Psoas muscle (tissue), 8 donors: ENCODE measurements around the gene NRF1. TPM values are rescaled to one million over a fixed set of nuclear protein-coding genes. Genes with fewer than 3 reads are reported as not detected.
"Not testable (repeated sequence)": the region's sequence is repeated elsewhere in the genome, so short reads cannot be mapped to it uniquely, and the experiment has no call there.

Experiments
- ATAC-seq, 4 donors: fragments of 200-7000 bp; cut with Tn5 transposase; one replicate each; pipeline ENCODE4 v1.9.1; 2020; ENCODE audit warnings: moderate library complexity in 3 of 4, mild to moderate bottlenecking in 2 of 4
- DNase-seq, 2 donors: peaks; one replicate each; pipeline ENCODE4 v3.0.0-alpha.2; 2020
- H3K27ac ChIP-seq: fragments of 200-600 bp; one replicate; pipeline ENCODE4 v1.8.0; 2022
- H3K27me3 ChIP-seq, 3 donors: fragments of 200-600 bp in 1 of 3; one replicate each; pipeline versions ENCODE4 v1.6.1 to v1.8.0; 2013 to 2022; ENCODE audit warnings: low read length in 2 of 3, mild to moderate bottlenecking in 2 of 3, moderate library complexity in 1 of 3; ENCODE audit not compliant: insufficient read depth in 3 of 3
- H3K36me3 ChIP-seq, 2 donors: fragments of 200-600 bp in 1 of 2; one replicate each; pipeline versions ENCODE4 v1.6.1 to v1.8.0; 2013 to 2022; ENCODE audit warnings: low read depth in 1 of 2, mild to moderate bottlenecking in 1 of 2, moderate library complexity in 1 of 2; ENCODE audit not compliant: insufficient read depth in 1 of 2
- H3K4me1 ChIP-seq: fragments of 200-600 bp; one replicate; pipeline ENCODE4 v1.8.0; 2022
- H3K4me3 ChIP-seq: fragments of 200-600 bp; one replicate; pipeline ENCODE4 v1.8.0; 2022; ENCODE audit warnings: mild to moderate bottlenecking
- H3K9me3 ChIP-seq: fragments of 200-600 bp; one replicate; pipeline ENCODE4 v1.8.0; 2022
- WGBS, 3 donors: extraction: QIAGEN DNeasy Blood & Tissue Kit; methylation state at CpG; one replicate each; pipeline versions ENCODE4 v1.1.6 to v1.1.7; 2013; 5-methylcytosine and 5-hydroxymethylcytosine counted together
- intact Hi-C, 2 donors: fragments of 100-400 bp; cut with DNase I; formaldehyde crosslinking; loops; one replicate each; pipeline versions ENCODE4 v1.11.0 to v1.14.2; 2022
- polyA plus RNA-seq, 3 donors: library from polyadenylated mRNA; stranded (reverse); fragments of 200-250 nt; gene quantifications; one replicate each; pipeline ENCODE4 v1.2.3, GENCODE V29; 2013
- total RNA-seq, 4 donors: library from RNA; stranded (reverse); fragmentation: NEBNext Ultra II Directional in 2 of 4; extraction: Animal tissue kit (Norgen Biotek cat#: 25700) in 2 of 4; gene quantifications; one replicate each; pipeline versions ENCODE4 v1.2.1 to v1.2.4, GENCODE V29; 2021 to 2023
- TF ChIP-seq, protein P1 (sequence below): fragments of 200-600 bp; IDR thresholded peaks from one replicate; pipeline ENCODE4 v1.8.0; 2022; ENCODE audit warnings: antibody characterized with exemption
- donor health status: healthy with polysubstance abuse.
- donor health status: DM: no; HTN: no; CAD: no; lungs with moderate emphysema.
- donor health status: Bipolar disorder and iron deficiency.
- donor health status: healthy.
- donor health status: DM: yes; HTN: yes; CAD: no.
- donor health status: DM: no; HTN: no; CAD: no.
- donor health status: DM: no; HTN: no; CAD: no.
- donor health status: DM: yes; HTN: yes; CAD: no.

The NRF1 gene
- total and polyA plus RNA-seq, 7 donors, result 4.4 to 13.7 (median 10.0) TPM

DNA sequence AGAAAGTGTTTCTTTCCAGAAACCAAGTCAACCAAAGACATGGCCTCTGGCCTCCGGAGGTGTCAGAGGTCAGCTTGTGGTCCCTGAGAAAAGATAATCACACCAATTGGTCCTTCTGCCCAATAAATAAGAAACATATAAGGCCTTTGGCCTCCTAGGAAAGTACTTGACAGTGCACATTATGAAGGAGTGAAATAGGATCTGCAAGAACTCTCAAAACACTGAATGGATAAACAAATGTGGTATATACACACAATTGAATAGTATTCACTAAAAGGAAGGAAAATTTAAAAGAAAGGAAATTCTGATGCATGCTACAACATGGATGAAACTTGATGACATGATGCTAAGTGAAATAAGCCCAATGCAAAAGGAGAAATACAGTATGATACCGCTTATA, 35.4 kb upstream of the NRF1 start:
- intact Hi-C loops, result no loop called here
- 94 to 96% (median 96%) methylated on average over 2 of the region's 2 CpGs for WGBS, 3 donors
- Histone ChIP-seq H3K27ac (no peak overlapping the region), H3K4me1 (no peaks in the 10 kb centered on the region), H3K4me3 (no peak overlapping the region), H3K27me3 (no peaks in the 10 kb centered on the region), H3K9me3 (no peaks in the 10 kb centered on the region), H3K36me3 (no peaks in the 10 kb centered on the region)
- no peak for ATAC-seq
- TF ChIP-seq, protein P1, sequence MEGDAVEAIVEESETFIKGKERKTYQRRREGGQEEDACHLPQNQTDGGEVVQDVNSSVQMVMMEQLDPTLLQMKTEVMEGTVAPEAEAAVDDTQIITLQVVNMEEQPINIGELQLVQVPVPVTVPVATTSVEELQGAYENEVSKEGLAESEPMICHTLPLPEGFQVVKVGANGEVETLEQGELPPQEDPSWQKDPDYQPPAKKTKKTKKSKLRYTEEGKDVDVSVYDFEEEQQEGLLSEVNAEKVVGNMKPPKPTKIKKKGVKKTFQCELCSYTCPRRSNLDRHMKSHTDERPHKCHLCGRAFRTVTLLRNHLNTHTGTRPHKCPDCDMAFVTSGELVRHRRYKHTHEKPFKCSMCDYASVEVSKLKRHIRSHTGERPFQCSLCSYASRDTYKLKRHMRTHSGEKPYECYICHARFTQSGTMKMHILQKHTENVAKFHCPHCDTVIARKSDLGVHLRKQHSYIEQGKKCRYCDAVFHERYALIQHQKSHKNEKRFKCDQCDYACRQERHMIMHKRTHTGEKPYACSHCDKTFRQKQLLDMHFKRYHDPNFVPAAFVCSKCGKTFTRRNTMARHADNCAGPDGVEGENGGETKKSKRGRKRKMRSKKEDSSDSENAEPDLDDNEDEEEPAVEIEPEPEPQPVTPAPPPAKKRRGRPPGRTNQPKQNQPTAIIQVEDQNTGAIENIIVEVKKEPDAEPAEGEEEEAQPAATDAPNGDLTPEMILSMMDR, result no peak
- DNase-seq, result no peak

DNA sequence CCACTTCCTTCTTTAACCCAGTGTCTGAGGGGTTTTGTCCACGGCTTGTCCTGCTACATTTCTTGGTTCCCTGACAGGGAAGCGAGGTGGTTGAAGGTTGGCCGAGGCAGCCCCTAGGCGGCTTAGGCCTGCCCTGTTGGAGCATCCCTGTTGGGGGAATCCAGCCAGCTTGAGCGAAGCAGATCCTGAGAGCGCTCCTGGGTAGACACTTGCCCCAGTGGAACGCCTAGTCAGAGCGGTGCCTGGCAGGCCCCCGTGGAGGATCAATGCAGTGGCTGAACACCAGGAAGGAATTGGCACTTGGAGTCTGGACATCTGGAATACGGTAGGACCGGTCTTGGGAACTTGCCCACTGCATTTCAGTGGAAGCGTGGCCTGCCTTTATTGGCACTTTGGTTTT, 32.7 kb upstream of the NRF1 start:
- 65 to 75% (median 67%) methylated on average over 12 of the region's 12 CpGs for WGBS, 3 donors
- Histone ChIP-seq H3K36me3 (no peaks in the 10 kb centered on the region), H3K9me3 (no peaks in the 10 kb centered on the region), H3K27me3 (no peaks in the 10 kb centered on the region), H3K4me1 (no peaks in the 10 kb centered on the region), H3K4me3 (no peak overlapping the region), H3K27ac (no peak overlapping the region)
- TF ChIP-seq, protein P1, result no peak
- ATAC-seq (no peak), DNase-seq (no peak)
- intact Hi-C loops, result no loop called here

DNA sequence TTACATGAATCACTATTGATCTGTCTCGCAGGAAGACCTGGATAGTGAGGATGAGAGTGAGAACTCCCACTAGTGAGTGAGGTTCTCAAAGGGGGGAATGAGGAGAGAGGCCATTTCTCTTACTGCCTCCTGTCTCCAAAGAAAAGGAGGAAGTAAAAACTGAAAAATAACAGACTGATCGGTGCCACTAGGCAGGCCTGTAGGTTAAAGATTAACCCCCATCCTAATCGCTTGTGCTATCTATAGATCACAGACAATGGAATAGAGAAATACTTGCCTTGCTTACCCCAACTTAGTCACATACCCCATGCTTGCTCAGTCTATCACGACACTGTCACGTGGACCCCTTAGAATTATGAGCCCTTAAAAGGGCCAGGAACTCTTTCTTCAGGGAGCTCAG, 25.3 kb upstream of the NRF1 start:
- ATAC-seq, intact Hi-C loops, H3K9me3 ChIP-seq, H3K36me3 ChIP-seq, H3K27me3 ChIP-seq, H3K27ac ChIP-seq, H3K4me1 ChIP-seq, H3K4me3 ChIP-seq, DNase-seq: not testable (repeated sequence)
- 93 to 95% (median 94%) methylated on average over 5 of the region's 5 CpGs for WGBS, 3 donors

DNA sequence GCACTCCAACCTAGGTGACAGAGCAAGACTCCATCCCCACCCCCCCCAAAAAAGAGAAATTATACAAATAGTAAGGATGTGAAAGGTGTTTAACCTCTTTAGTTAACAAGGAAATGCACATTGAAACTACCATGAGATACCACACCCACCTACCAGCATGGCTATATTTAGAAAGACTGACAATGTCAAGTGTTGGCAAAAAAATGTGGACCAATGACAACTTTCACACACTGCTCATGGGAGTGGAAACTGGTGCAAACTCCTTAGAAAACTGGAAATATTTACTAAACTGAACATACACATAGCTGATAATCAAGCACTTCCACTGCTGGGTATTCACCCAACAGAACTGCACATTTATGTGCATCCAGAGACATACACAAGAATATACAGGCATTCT, 23.3 kb upstream of the NRF1 start:
- Histone ChIP-seq H3K9me3 (peaks cover 3% of the 10 kb centered on the region), H3K4me1 (no peaks in the 10 kb centered on the region), H3K27me3 (no peaks in the 10 kb centered on the region), H3K36me3 (no peaks in the 10 kb centered on the region), H3K27ac (no peak overlapping the region), H3K4me3 (no peak overlapping the region)
- no peak for DNase-seq
- no peak for ATAC-seq
- intact Hi-C loops, result no loop called here
- TF ChIP-seq, protein P1, result no peak

DNA sequence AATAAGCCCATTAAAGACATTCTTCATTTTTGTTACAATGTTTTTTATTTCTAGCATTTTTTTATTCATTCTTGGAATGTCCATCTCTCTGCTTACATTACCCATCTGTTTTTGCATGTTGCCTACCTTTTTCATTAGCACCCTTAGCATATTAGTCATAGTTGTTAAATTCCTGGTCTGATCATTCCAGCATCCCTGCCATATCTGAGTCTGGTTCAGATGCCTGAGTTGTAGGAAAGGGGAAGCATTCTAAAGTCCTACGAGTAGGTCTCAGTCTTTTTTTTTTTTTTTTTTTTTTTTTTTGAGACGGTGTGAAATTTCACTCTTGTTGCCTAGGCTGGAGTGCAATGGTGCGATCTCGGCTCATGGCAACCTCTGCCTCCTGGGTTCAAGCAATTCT, 19.7 kb upstream of the NRF1 start:
- intact Hi-C loops, result no loop called here
- H3K27ac ChIP-seq, result no peak overlapping the region
- no peaks in the 10 kb centered on the region for H3K9me3 ChIP-seq
- no peaks in the 10 kb centered on the region for H3K4me1 ChIP-seq
- H3K4me3 ChIP-seq, result no peak overlapping the region
- no peaks in the 10 kb centered on the region for H3K36me3 ChIP-seq
- DNase-seq (no peak), ATAC-seq (no peak)
- H3K27me3 ChIP-seq, result no peaks in the 10 kb centered on the region
- 72 to 73% (median 72%) methylated on average over 4 of the region's 4 CpGs for WGBS, 3 donors
- TF ChIP-seq, protein P1, result no peak

GRCh38 chr7:129596386-129596785, 15.1 kb upstream of the NRF1 start:
- DNase-seq, H3K27ac ChIP-seq, H3K36me3 ChIP-seq, H3K4me3 ChIP-seq, intact Hi-C loops, H3K27me3 ChIP-seq, ATAC-seq, H3K4me1 ChIP-seq, H3K9me3 ChIP-seq: not testable (repeated sequence)
- 71 to 79% (median 78%) methylated on average over 6 of the region's 6 CpGs for WGBS, 3 donors
